NOMO-1 treated with DMSO at 0.1 percent for 48 hours (cell line): Measurements from ENCODE around the gene ETV2.
"Not testable (repeated sequence)": the region's sequence is repeated elsewhere in the genome, so short reads cannot be mapped to it uniquely, and the experiment has no call there.

ENCODE experiments used
- DNase-seq: peaks from one replicate; lab custom pipeline; 2025; ENCODE audit not compliant: unreplicated experiment; lab: John Stamatoyannopoulos, UW

Gene ETV2

GRCh38 chr19:35656700-35657099 is 15.2 kb downstream of the ETV2 start:
- DNase-seq: no peak

- no peak for DNase-seq
These were observed 16.6 kb downstream of the ETV2 start for GRCh38 chr19:35657904-35658700.

GRCh38 chr19:35661995-35662340 is 20.4 kb downstream of the ETV2 start:
- DNase-seq: no peak

GRCh38 chr19:35663981-35664380 is 22.4 kb downstream of the ETV2 start:
- DNase-seq: no peak

GRCh38 chr19:35665157-35665556 is 23.6 kb downstream of the ETV2 start:
- DNase-seq: no peak

DNA sequence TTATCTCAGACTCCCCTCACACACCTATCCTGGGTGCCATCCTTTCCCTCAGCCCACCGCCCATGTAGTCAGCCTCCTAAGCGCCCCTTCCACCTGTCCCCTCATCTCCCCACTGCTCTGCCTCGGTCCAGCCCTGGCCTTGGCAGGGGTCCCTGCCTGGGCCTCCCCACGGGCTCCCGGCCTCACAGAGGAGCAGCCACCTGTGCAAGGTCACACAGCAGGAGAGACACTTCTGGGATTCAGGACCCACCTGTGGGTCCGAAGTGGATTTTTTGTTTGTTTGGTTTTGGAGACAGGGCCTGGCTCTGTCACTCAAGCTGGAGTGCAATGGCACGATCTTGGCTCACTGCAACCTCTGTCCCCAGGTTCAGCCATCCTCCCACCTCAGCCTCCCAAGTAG is 24.1 kb downstream of the ETV2 start:
- DNase-seq: no peak

- DNase-seq: no peak
These were observed 24.8 kb downstream of the ETV2 start, which contains the start of gene UPK1A for GRCh38 chr19:35666251-35666913. Gene UPK1A (plus strand): TSS chr19:35666517. CDS start chr19:35666813, 296 bp downstream.

GRCh38 chr19:35669566-35669965 is 28.0 kb downstream of the ETV2 start:
- no peak for DNase-seq

DNA sequence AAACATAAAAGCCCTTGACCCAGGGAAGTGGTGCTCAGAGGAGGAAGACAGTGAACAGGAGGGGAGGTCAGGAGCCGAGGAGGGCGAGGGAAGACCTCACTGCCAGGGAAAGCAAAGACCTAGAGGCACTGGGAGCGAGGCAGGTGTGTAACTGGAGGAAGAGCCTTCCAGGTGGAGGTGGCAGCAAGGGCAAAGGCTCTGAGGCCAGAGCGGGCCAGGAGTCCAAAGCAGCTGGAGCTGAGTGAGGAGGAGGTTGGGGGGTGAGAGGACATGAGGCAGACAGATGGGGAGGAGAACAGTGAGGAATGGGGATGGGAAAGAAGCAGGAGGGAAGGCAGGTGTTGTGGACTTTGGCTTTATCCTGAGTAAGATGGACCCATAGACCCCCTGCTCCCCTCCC is 28.4 kb downstream of the ETV2 start:
- DNase-seq: no peak

DNA sequence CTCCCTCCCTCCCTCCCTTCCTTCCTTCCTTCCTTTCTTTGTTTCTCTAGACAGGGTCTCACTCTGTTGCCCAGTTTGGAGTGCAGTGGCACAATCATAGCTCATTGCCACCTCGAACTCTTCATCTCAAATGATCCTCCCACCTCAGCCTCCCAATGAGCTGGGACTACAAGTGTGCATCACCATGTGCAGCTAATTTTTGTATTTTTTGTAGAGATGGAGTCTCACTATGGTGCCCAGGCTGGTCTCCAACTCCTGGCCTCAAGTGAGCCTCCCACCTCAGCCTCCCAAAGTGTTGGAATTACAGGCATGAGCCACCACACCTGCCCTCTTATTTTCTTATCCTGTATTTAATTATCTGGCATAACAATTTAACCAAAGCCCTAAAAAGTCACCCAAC is 29.1 kb downstream of the ETV2 start:
- no peak for DNase-seq

DNA sequence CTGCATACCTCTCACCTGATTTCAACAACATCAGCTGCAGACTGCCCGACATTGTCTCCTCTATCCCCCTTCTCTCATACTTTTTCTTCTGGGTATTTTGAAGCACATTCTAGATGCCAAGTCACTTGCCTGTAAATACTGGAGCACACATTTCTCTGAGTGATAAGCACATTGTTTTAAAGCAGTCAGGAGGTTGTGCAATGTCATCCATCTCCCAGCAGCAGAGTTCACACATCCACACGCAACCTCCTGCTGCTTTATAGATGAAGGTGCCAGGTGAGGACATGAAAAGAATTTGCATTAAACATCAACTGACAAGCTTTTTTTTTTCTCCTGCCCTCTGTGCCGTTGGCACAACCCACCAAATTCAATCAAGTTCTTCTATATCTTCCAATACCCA is 30.3 kb downstream of the ETV2 start:
- DNase-seq: no peak

- DNase-seq: no peak
These were observed 31.7 kb downstream of the ETV2 start for GRCh38 chr19:35673121-35673804.

- no peak for DNase-seq
These were observed 34.1 kb downstream of the ETV2 start for GRCh38 chr19:35675589-35676140.

DNA sequence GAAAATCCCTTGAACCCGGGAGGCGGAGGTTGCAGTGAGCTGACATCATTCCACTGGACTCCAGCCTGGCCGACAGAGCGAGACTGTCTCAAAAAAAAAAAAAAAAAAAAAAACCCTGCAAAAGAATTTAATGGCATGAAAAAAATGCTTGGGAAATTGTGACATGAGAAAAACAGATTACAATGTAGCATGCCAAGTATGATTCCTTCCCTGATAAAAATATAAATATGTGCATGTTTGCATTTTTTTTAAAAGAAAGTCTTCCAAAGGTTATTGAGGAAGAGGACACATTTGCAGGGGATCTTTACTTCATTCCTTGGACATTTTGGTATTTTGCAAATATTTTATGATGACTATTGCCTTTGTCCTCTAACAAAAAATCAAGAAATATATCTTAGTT is 48.3 kb downstream of the ETV2 start:
- DNase-seq: no peak

GRCh38 chr19:35691106-35691505 is 49.6 kb downstream of the ETV2 start:
- DNase-seq: not testable (repeated sequence)

DNA sequence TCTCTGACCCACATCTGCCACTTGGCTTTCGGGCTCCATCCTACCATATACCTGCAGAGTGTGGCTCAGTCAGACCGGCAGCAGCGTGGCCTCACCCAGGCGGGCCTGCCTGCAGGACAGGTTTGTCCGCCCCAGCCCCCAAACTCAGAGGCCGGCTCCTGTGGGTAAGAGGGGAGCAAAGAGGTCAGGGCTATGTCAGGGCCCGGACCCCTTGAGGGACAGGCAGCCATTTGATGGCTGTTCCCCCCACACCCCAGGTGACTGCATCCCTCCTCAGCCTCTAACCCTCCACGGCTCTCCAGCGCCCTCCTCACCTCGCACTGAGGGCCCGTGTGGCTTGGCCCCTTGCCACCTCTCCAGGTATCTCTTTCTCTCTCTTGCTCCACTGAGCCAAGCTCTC is 50.5 kb downstream of the ETV2 start:
- no peak for DNase-seq

DNA sequence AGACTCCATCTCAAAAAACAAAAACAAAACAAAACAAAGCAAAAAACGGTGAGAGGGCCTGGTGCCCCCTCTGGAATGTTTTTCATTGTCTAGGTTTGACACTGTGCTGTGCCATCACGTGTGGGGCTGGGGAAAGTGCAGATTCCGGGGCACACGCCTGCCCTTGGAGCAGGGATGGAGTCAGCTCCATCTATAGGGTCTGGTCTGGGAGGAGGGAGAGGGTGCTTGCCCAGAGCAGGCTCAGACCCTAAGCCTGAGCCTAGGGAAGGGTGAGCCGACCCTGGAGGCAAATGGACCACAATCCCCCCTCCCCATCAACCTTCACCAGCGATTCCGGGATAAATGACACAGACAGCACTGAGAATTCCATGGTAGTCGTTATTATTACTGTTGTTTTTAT is 51.9 kb downstream of the ETV2 start:
- no peak for DNase-seq

DNA sequence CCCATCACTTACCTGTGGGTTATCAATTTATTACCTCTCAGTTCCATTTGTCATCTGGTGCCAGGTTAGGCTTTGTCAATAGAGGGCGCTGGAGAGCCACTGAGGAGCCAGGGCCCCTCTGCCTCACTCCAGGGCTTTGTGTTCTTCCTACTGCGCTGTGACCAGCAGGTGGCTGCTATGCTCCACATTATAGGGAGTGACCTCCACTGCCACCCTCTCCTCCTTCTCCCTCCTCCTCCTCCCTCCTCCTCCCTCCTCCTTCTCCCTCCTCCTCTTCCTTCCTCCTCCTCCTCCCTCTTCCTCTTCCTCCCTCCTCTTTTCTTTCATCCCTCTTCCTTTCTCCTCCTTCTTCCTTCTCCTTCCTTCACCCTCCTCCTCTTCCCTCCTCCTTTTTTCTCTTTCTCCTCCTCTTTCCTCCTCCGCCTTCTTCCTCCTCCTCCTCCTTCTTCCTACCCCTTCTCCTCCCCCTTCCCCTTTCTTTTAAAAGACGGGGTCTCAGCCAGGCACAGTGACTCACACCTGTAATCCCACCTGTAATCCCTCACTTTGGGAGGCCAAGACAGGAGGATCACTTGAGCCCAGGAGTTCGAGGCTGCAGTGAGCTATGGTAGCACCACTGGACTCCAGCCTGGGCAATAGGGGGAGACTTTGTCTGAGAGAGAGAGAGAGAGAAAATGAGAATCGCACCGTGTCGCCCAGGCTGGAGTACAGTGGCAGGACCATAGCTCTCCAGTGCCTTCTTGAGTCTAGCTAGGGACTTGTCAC is 52.5 kb downstream of the ETV2 start:
- peak; percentile 86 for DNase-seq
